Measurements from ENCODE around the gene ITPR3. TPM values are rescaled to one million over a fixed set of nuclear protein-coding genes. Genes with fewer than 3 reads are reported as not detected.

The ITPR3 gene
- polyA plus RNA-seq, 1 of the 3 experiments (the other 2 are of a cell fraction), result 8.1 TPM

GRCh38 chr6:33722103-33722623 lies 101.0 kb downstream of the ITPR3 start:
- H3K4me3 ChIP-seq (ENCODE audit: low read depth in 2 of 2, low read length in 1 of 2), result no peak overlapping the region
- H3K4me1 ChIP-seq (ENCODE audit: control insufficient read depth in 1 of 2, insufficient read depth in 2 of 2, low read depth in 1 of 2, low read length in 1 of 2), result no peaks in the 10 kb centered on the region; a peak in 1 of 4 replicates
- no peak for TF ChIP-seq YY1 (IDR thresholded peaks at IDR 0.05; ENCODE audit: low read depth)
- TF ChIP-seq SMC3 (IDR thresholded peaks at IDR 0.05; ENCODE audit: low read depth, low read length), result no peak
- TF ChIP-seq GABPA (IDR thresholded peaks at IDR 0.05; ENCODE audit: low read depth), result no peak
- TF ChIP-seq EP300 (IDR thresholded peaks at IDR 0.05; ENCODE audit: borderline replicate concordance in 1 of 2, low read depth in 1 of 2, low read length in 1 of 2), result no peak
- no peak for TF ChIP-seq POLR2AphosphoS5 (IDR thresholded peaks at IDR 0.05; ENCODE audit: low read depth, low read length)
- no peak for TF ChIP-seq CTCF (IDR thresholded peaks at IDR 0.05)
- TF ChIP-seq TEAD4 (IDR thresholded peaks at IDR 0.05; ENCODE audit: borderline replicate concordance, insufficient read depth), result no peak
- TF ChIP-seq FOXM1 (IDR thresholded peaks at IDR 0.05; ENCODE audit: low read depth), result no peak
- TF ChIP-seq ELF1 (IDR thresholded peaks at IDR 0.05), result no peak
- no peak for TF ChIP-seq RXRA (IDR thresholded peaks at IDR 0.05; ENCODE audit: borderline replicate concordance, low read depth)
- TF ChIP-seq JUND (IDR thresholded peaks at IDR 0.05), result no peak
- no peak for TF ChIP-seq FOSL2 (IDR thresholded peaks at IDR 0.05; ENCODE audit: borderline replicate concordance, low read depth)
- no peak for TF ChIP-seq MAX (IDR thresholded peaks at IDR 0.05; ENCODE audit: low read depth)
- no peak for TF ChIP-seq RAD21 (IDR thresholded peaks at IDR 0.05; ENCODE audit: low read length)
- TF ChIP-seq NRF1 (IDR thresholded peaks at IDR 0.05; ENCODE audit: low read depth, low read length), result no peak
- TF ChIP-seq NFIC (IDR thresholded peaks at IDR 0.05; ENCODE audit: borderline replicate concordance), result no peak
- no peak for TF ChIP-seq USF1 (IDR thresholded peaks at IDR 0.05; ENCODE audit: borderline replicate concordance, low read depth)
- no peak for TF ChIP-seq TAF1 (IDR thresholded peaks at IDR 0.05; ENCODE audit: borderline replicate concordance, low read depth, low read length)
- no peak for TF ChIP-seq ZBTB33 (IDR thresholded peaks at IDR 0.05; ENCODE audit: borderline replicate concordance, low read depth)
- ChIA-PET POLR2A (interaction anchor here (1.1 kb wide), 1 partner anchor 11 kb away, joined by 3 read pairs; the partner anchor contains the start of gene UQCC2), CTCF (interaction anchor here (1.0 to 3.4 kb wide), 5 partner anchors 10 to 137 kb away, joined by 3 to 21 read pairs (median 9); partner anchors contain the start of gene UQCC2)
- no peak overlapping the region for H3K9ac ChIP-seq
- peaks cover 61% of the 10 kb centered on the region for H3K27me3 ChIP-seq (ENCODE audit: insufficient read depth)
- H3K9me3 ChIP-seq, result no peaks in the 10 kb centered on the region
- no peak for DNase-seq
- no peak overlapping the region for H3K27ac ChIP-seq (ENCODE audit: low read depth in 2 of 2, low read length in 1 of 2)
- no peak overlapping the region for H2AFZ ChIP-seq (ENCODE audit: low read depth)
- H3K9me2 ChIP-seq, result no peaks in the 10 kb centered on the region
- H4K20me1 ChIP-seq (ENCODE audit: insufficient read depth), result no peaks in the 10 kb centered on the region
- 49% methylated on average over 5 of the region's 5 CpGs for WGBS (ENCODE audit: low lambda C conversion rate)
- H3K79me2 ChIP-seq (ENCODE audit: insufficient read depth), result no peaks in the 10 kb centered on the region
- H3K36me3 ChIP-seq (replicated peaks in 1 of 2; ENCODE audit: control insufficient read depth in 1 of 2, insufficient read depth in 2 of 2, low read length in 1 of 2), result no peaks in the 10 kb centered on the region
- no peaks in the 10 kb centered on the region for H3F3A ChIP-seq (replicated peaks; ENCODE audit: insufficient read depth)
- no peak overlapping the region for H3K4me2 ChIP-seq
